Stimulated activated CD8-positive, alpha-beta memory T cell treated with anti-CD3 and anti-CD28 coated beads, Interleukin-15, amount 100 ng/mL, for 24 hours (primary cell): ENCODE data around the gene CDKL5.

ENCODE experiments used
- DNase-seq: peaks from one replicate; pipeline ENCODE4 v3.0.0-alpha.2; 2020; ENCODE audit warnings: low read depth

CDKL5 gene

GRCh38 chrX:18698737-18699650 lies 273.6 kb downstream of the CDKL5 start:
- no peak for DNase-seq

DNA sequence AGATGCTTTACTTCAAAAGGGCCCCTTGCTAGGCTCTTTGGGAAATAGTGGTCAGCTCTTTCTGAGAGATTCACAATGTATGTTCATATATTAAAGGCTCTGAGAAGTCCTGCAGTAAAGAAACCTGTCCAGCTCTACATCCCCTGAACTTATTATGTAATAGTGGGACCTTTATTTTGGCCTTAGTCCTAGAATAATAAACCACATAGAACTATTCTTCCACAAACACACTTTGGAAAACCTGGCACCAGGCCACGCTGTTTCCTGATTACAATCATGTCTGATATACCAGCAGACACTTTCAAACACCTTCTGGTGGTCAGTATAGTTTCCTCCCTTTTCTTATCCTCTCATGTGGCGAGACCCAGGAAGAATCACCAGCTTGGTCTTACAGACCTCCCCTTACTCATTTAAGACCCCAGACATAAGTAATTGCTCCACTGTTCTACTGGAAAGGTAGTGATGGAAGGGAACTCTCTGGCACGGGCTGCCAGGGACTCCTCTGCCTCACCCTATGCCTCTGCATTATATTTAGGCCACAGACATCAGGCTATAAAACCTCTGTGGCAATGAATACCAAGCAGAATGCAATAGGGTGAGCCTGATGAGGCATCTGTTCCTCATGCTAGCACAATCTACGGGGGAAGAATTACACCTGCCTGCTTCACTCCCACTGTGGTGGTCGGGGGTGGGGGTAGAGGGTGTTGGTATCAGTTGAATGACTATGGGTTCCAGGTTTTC lies 276.4 kb downstream of the CDKL5 start:
- no peak for DNase-seq

DNA sequence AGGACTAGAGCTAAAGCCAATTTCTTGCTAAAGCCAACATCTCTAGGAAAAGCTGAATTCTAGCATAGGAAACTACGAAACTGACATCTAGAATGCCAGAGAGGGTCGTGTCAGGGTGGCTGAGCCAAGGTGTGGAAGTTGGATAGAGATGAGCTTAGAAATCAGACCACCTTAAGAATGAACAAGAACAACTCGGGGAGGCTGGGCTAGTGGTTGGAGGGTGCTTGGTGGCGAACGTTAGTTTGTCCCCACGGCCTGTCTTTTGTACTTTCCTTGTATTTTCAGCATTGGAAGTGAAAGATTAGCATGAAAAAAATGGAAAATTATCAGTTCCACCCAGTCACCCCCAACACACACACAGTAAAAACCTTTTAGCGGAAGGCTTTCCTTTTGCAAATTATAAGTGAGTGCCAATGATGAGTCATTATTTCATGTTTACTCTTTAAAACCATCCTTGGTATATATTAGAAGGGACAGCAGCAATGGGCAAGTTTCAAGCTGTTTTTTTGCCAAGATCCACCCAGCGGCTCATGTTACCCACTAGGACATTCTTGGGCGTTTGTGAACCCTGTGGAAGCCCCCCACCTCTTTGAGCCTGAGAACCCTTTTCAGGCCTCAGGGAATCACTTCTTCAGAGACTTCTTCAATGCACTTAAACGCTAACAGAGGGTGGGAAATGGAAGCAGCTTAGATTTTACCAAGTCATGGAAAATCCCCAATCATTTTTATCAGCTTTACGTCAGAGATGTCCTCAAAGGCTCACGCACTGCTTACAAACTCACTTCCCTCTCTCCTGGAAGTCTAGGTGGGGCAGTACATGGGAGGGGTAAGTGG lies 277.2 kb downstream of the CDKL5 start:
- no peak for DNase-seq
